Endothelial cell of umbilical vein (primary cell): ENCODE results near the gene MEIOB. TPM values are rescaled to one million over a fixed set of nuclear protein-coding genes. Genes with fewer than 3 reads are reported as not detected.

Experiments used
- BruUV-seq: library from RNA; stranded (reverse); fragments of 400-500 nt; replicated peaks from 2 replicates; lab custom pipeline; 2021; lab: Mats Ljungman, UMichigan
- CTCF ChIA-PET: fragments of 300-600, 350-600 bp; sonication (Branson Sonifier 250); formaldehyde crosslinking; loops from one replicate; lab custom pipeline; 2021; ENCODE audit warnings: antibody characterized with exemption, inconsistent platforms; lab: Charles Lee
- POLR2A ChIA-PET: fragments of 300-600, 350-600 bp; sonication (Branson Sonifier 250); formaldehyde crosslinking; loops from one replicate; lab custom pipeline; 2021; ENCODE audit warnings: antibody characterized with exemption, inconsistent platforms; lab: Charles Lee
- DNase-seq: peaks from one replicate; pipeline ENCODE4 v3.0.0-alpha.2; 2011; ENCODE audit warnings: low read depth, low spot score
- FAIRE-seq: peaks from 2 replicates; lab custom pipeline; 2011; peaks lifted over from hg19 to GRCh38; lab: Jason Lieb, UNC
- H2AFZ ChIP-seq: 2 replicates; pipeline ENCODE4 v1.6.0; 2012; ENCODE audit warnings: low read depth, low read length, control low read depth, inconsistent platforms
- H3K27ac ChIP-seq: 2 replicates; pipeline ENCODE4 v1.5.1; 2011; ENCODE audit warnings: low read depth, mild to moderate bottlenecking, control low read depth, low read length, moderate library complexity; ENCODE audit not compliant: insufficient read depth
- H3K27me3 ChIP-seq, 2 experiments: 2 replicates each; pipeline versions ENCODE4 v1.6.0 to v1.6.1; 2011; ENCODE audit warnings: low read length in 2 of 2, mixed read lengths in 1 of 2; ENCODE audit not compliant: control insufficient read depth in 2 of 2, insufficient read depth in 2 of 2
- H3K36me3 ChIP-seq, 2 experiments: 2 replicates in 1 of 2; 3 replicates in 1 of 2; pipeline ENCODE4 v1.5.1; 2011; ENCODE audit warnings: low read length in 2 of 2, mild to moderate bottlenecking in 1 of 2, moderate library complexity in 1 of 2; ENCODE audit not compliant: control insufficient read depth in 2 of 2, insufficient read depth in 2 of 2; ENCODE audit errors: extremely low read depth in 1 of 2
- H3K4me1 ChIP-seq: 3 replicates; pipeline ENCODE4 v1.5.1; 2011; ENCODE audit warnings: mild to moderate bottlenecking, low read length; ENCODE audit not compliant: control insufficient read depth, insufficient read depth; ENCODE audit errors: extremely low read depth
- H3K4me2 ChIP-seq: 2 replicates; pipeline ENCODE4 v1.6.1; 2011; ENCODE audit warnings: low read length, control low read depth, mixed read lengths; ENCODE audit not compliant: insufficient read depth
- H3K4me3 ChIP-seq, 3 experiments: fragments of 200-600 bp in 1 of 3; sonication (generic), shearing (Covaris generic) in 1 of 3; replicated peaks in 1 of 3; 2 replicates each; pipeline ENCODE4 v1.5.1; 2011 to 2016; ENCODE audit warnings: control low read depth in 3 of 3, low read length in 3 of 3, mild to moderate bottlenecking in 2 of 3, inconsistent platforms in 1 of 3, low read depth in 1 of 3, moderate library complexity in 1 of 3; ENCODE audit not compliant: insufficient read depth in 1 of 3
- H3K79me2 ChIP-seq: 2 replicates; pipeline ENCODE4 v1.6.0; 2012; ENCODE audit warnings: low read length, inconsistent platforms; ENCODE audit not compliant: control insufficient read depth, insufficient read depth
- H3K9ac ChIP-seq: replicated peaks from 2 replicates; pipeline ENCODE3; 2011; ENCODE audit warnings: low read length, control low read depth; ENCODE audit not compliant: insufficient read depth; ENCODE audit errors: extremely low read depth
- H3K9me1 ChIP-seq: replicated peaks from 3 replicates; pipeline ENCODE4 v1.6.0; 2011; ENCODE audit warnings: mild to moderate bottlenecking, low read length; ENCODE audit not compliant: control insufficient read depth, insufficient read depth; ENCODE audit errors: extremely low read depth
- H3K9me3 ChIP-seq: replicated peaks from 2 replicates; pipeline ENCODE4 v1.5.1; 2012; ENCODE audit warnings: low read length, inconsistent platforms; ENCODE audit not compliant: control insufficient read depth, insufficient read depth
- H4K20me1 ChIP-seq: replicated peaks from 2 replicates; pipeline ENCODE3; 2011; ENCODE audit warnings: mild to moderate bottlenecking, low read length; ENCODE audit not compliant: control insufficient read depth, insufficient read depth; ENCODE audit errors: extremely low read depth
- CTCF ChIP-seq, 2 donors: IDR thresholded peaks; 1 replicate in 1 of 2; 2 replicates in 1 of 2; pipeline ENCODE4 v1.5.1; 2011; ENCODE audit warnings: low read length in 2 of 2, mild to moderate bottlenecking in 2 of 2, moderate library complexity in 2 of 2, control low read depth in 1 of 2, inconsistent platforms in 1 of 2, low read depth in 1 of 2; ENCODE audit not compliant: insufficient read depth in 1 of 2; ENCODE audit errors: extremely low read depth in 1 of 2
- EZH2 ChIP-seq: IDR thresholded peaks from 2 replicates; pipeline ENCODE4 v1.6.1; 2012; ENCODE audit warnings: borderline replicate concordance, low read depth, mild to moderate bottlenecking, moderate library complexity, low read length, inconsistent platforms; ENCODE audit not compliant: severe bottlenecking
- FOS ChIP-seq: IDR thresholded peaks from 2 replicates; pipeline ENCODE4 v1.6.1; 2011; ENCODE audit warnings: mild to moderate bottlenecking, low read length, moderate library complexity, borderline replicate concordance; ENCODE audit not compliant: insufficient read depth
- GATA2 ChIP-seq: IDR thresholded peaks from 2 replicates; pipeline ENCODE4 v1.7.0; 2011; ENCODE audit warnings: low read depth, mild to moderate bottlenecking, moderate library complexity, mixed read lengths, low read length; ENCODE audit not compliant: insufficient read length, insufficient read depth
- JUN ChIP-seq: IDR thresholded peaks from 2 replicates; pipeline ENCODE4 v1.6.1; 2011; ENCODE audit warnings: borderline replicate concordance, low read depth; ENCODE audit not compliant: insufficient read length, insufficient read depth
- MAX ChIP-seq: IDR thresholded peaks from 2 replicates; pipeline ENCODE4 v1.6.1; 2011; ENCODE audit not compliant: insufficient read depth, insufficient read length
- MYC ChIP-seq: IDR thresholded peaks from one replicate; pipeline ENCODE4 v1.6.1; 2011; ENCODE audit warnings: mild to moderate bottlenecking, low read depth, low read length
- POLR2A ChIP-seq: IDR thresholded peaks from 2 replicates; pipeline ENCODE4 v1.6.1; 2012; ENCODE audit warnings: low read depth, mild to moderate bottlenecking, control low read depth, low read length
- POLR2AphosphoS5 ChIP-seq: IDR thresholded peaks from 2 replicates; pipeline ENCODE4 v1.6.1; 2012; ENCODE audit warnings: low read depth, mild to moderate bottlenecking, control low read depth, low read length, moderate library complexity; ENCODE audit not compliant: insufficient read depth
- dilution Hi-C: fragments of 300-500 bp; cut with MboI; formaldehyde crosslinking; loops from one replicate; pipeline ENCODE4 v1.15.0; 2019; ENCODE audit warnings: low sequenced_read_pairs; ENCODE audit not compliant: extremely low pct_ligation_motif_present
- intact Hi-C: fragments of 100-400 bp; cut with micrococcal nuclease; formaldehyde crosslinking; loops from one replicate; pipeline ENCODE4 v1.10.0; 2022
- polyA plus RNA-seq, 4 experiments: library from polyadenylated mRNA; depleted of rRNA in 3 of 4; stranded (reverse) in 3 of 4; unstranded in 1 of 4; fragments of >200 nt; gene quantifications; 2 replicates each; pipeline versions ENCODE4 v1.2.1 to v1.2.3, GENCODE V29; 2011 to 2012; ENCODE audit warnings: missing spikeins in 1 of 4
- total RNA-seq: library from RNA; stranded (reverse); gene quantifications from 2 replicates; pipeline ENCODE4 v1.2.3, GENCODE V29; 2021

Gene MEIOB
- total and polyA plus RNA-seq, 2 donors (not counting 3 experiments of a cell fraction or from before 2014, with no cell fraction given) = 0.04 TPM; not detected in 1

- Histone ChIP-seq H3K4me1 (no peaks in the 10 kb centered on the region), H3K4me3 (no peak overlapping the region), H3K79me2 (peaks cover 15% of the 10 kb centered on the region), H2AFZ (no peak overlapping the region), H3K27me3 (no peaks in the 10 kb centered on the region), H4K20me1 (no peaks in the 10 kb centered on the region), H3K4me2 (no peak overlapping the region), H3K9ac (no peak overlapping the region), H3K27ac (no peak overlapping the region), H3K36me3 (peaks cover 0 to 23% of the 10 kb centered on the region in 2 experiments), H3K9me3 (no peaks in the 10 kb centered on the region), H3K9me1 (no peaks in the 10 kb centered on the region)
- TF ChIP-seq POLR2AphosphoS5 = no peak
- TF ChIP-seq EZH2 = no peak
- no peak for TF ChIP-seq POLR2A
- TF ChIP-seq GATA2 = no peak
- TF ChIP-seq JUN = no peak
- no peak for TF ChIP-seq FOS
- no peak for TF ChIP-seq MAX
- no peak for TF ChIP-seq MYC
- no peak for TF ChIP-seq CTCF (IDR thresholded peaks at IDR 0.05; ENCODE audit: extremely low read depth in 1 of 2, insufficient read depth in 1 of 2, low read depth in 1 of 2, low read length in 2 of 2)
- BruUV-seq = no TSS peak
- intact Hi-C loops (loop anchor here (10.0 kb wide), 1 partner anchor 485 kb away; the partner anchor contains the start of gene UBE2I), dilution Hi-C loops (no loop called here)
- POLR2A ChIA-PET = no interaction called here
- no peak for DNase-seq
- FAIRE-seq = no peak
- CTCF ChIA-PET = no interaction called here
Observed at GRCh38 chr16:1789643-1790045, 82.3 kb downstream of the MEIOB start.
